ENCODE data around the gene FMO1. TPM values are rescaled to one million over a fixed set of nuclear protein-coding genes. Genes with fewer than 3 reads are reported as not detected.

FMO1 gene
- total RNA-seq, result 4.4 and 25.3 TPM in 2 replicates

DNA sequence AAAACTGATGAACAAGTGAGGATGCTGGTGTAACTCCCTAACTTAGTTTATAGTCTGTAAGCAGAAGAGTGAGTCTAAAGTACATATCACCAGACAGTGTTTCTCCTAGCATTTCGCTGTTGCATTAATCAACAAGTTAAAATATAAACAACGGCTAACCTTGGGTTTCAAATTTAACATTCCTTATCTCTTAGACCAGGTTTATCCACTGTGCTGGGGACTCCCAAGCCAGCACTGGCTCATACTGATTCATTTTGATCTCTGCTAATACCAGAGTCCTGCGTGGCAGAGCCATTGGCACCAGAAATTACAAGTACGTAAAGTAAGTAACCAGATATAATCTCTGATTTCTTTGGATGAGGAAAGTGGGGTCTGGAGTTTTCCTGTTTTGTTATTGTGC lies at the start of gene FMO1:
FMO1 (plus strand) TSS at position 193 of the 400 bp plus-strand sequence. CDS start 9,594 bp downstream, outside the sequence.

GRCh38 chr1:171313835-171314320 lies 65.6 kb downstream of the FMO1 start, which contains the start of gene FMO4:
Gene FMO4 (plus strand): TSS chr1:171314183. CDS start chr1:171319826, 5,643 bp downstream.

Other genes starting within 250 kb of the FMO1 start
- gene FMO3, start 157.6 kb upstream of the FMO1 start, total RNA-seq, result 1.2 and 3.3 TPM in 2 replicates
- 3.0 and 26.7 TPM in 2 replicates for gene FMO2, start 63.2 kb upstream of the FMO1 start, total RNA-seq
- 5.3 and 7.4 TPM in 2 replicates for gene FMO4, start 65.7 kb downstream of the FMO1 start, total RNA-seq
- 30.3 and 43.4 TPM in 2 replicates for gene PRRC2C, start 237.0 kb downstream of the FMO1 start, total RNA-seq